Endothelial cell of umbilical vein (primary cell): ENCODE results near the gene TAF1A. TPM values are rescaled to one million over a fixed set of nuclear protein-coding genes. Genes with fewer than 3 reads are reported as not detected.

Experiments used
- BruUV-seq: library from RNA; stranded (reverse); fragments of 400-500 nt; replicated peaks from 2 replicates; lab custom pipeline; 2021; lab: Mats Ljungman, UMichigan
- CTCF ChIA-PET: fragments of 300-600, 350-600 bp; sonication (Branson Sonifier 250); formaldehyde crosslinking; loops from one replicate; lab custom pipeline; 2021; ENCODE audit warnings: antibody characterized with exemption, inconsistent platforms; lab: Charles Lee
- POLR2A ChIA-PET: fragments of 300-600, 350-600 bp; sonication (Branson Sonifier 250); formaldehyde crosslinking; loops from one replicate; lab custom pipeline; 2021; ENCODE audit warnings: antibody characterized with exemption, inconsistent platforms; lab: Charles Lee
- DNase-seq: peaks from one replicate; pipeline ENCODE4 v3.0.0-alpha.2; 2011; ENCODE audit warnings: low read depth, low spot score
- FAIRE-seq: peaks from 2 replicates; lab custom pipeline; 2011; peaks lifted over from hg19 to GRCh38; lab: Jason Lieb, UNC
- H2AFZ ChIP-seq: 2 replicates; pipeline ENCODE4 v1.6.0; 2012; ENCODE audit warnings: low read depth, low read length, control low read depth, inconsistent platforms
- H3K27ac ChIP-seq: 2 replicates; pipeline ENCODE4 v1.5.1; 2011; ENCODE audit warnings: low read depth, mild to moderate bottlenecking, control low read depth, low read length, moderate library complexity; ENCODE audit not compliant: insufficient read depth
- H3K27me3 ChIP-seq, 2 experiments: 2 replicates each; pipeline versions ENCODE4 v1.6.0 to v1.6.1; 2011; ENCODE audit warnings: low read length in 2 of 2, mixed read lengths in 1 of 2; ENCODE audit not compliant: control insufficient read depth in 2 of 2, insufficient read depth in 2 of 2
- H3K36me3 ChIP-seq, 2 experiments: 2 replicates in 1 of 2; 3 replicates in 1 of 2; pipeline ENCODE4 v1.5.1; 2011; ENCODE audit warnings: low read length in 2 of 2, mild to moderate bottlenecking in 1 of 2, moderate library complexity in 1 of 2; ENCODE audit not compliant: control insufficient read depth in 2 of 2, insufficient read depth in 2 of 2; ENCODE audit errors: extremely low read depth in 1 of 2
- H3K4me1 ChIP-seq: 3 replicates; pipeline ENCODE4 v1.5.1; 2011; ENCODE audit warnings: mild to moderate bottlenecking, low read length; ENCODE audit not compliant: control insufficient read depth, insufficient read depth; ENCODE audit errors: extremely low read depth
- H3K4me2 ChIP-seq: 2 replicates; pipeline ENCODE4 v1.6.1; 2011; ENCODE audit warnings: low read length, control low read depth, mixed read lengths; ENCODE audit not compliant: insufficient read depth
- H3K4me3 ChIP-seq, 3 experiments: fragments of 200-600 bp in 1 of 3; sonication (generic), shearing (Covaris generic) in 1 of 3; replicated peaks in 1 of 3; 2 replicates each; pipeline ENCODE4 v1.5.1; 2011 to 2016; ENCODE audit warnings: control low read depth in 3 of 3, low read length in 3 of 3, mild to moderate bottlenecking in 2 of 3, inconsistent platforms in 1 of 3, low read depth in 1 of 3, moderate library complexity in 1 of 3; ENCODE audit not compliant: insufficient read depth in 1 of 3
- H3K79me2 ChIP-seq: 2 replicates; pipeline ENCODE4 v1.6.0; 2012; ENCODE audit warnings: low read length, inconsistent platforms; ENCODE audit not compliant: control insufficient read depth, insufficient read depth
- H3K9ac ChIP-seq: replicated peaks from 2 replicates; pipeline ENCODE3; 2011; ENCODE audit warnings: low read length, control low read depth; ENCODE audit not compliant: insufficient read depth; ENCODE audit errors: extremely low read depth
- H3K9me1 ChIP-seq: replicated peaks from 3 replicates; pipeline ENCODE4 v1.6.0; 2011; ENCODE audit warnings: mild to moderate bottlenecking, low read length; ENCODE audit not compliant: control insufficient read depth, insufficient read depth; ENCODE audit errors: extremely low read depth
- H3K9me3 ChIP-seq: replicated peaks from 2 replicates; pipeline ENCODE4 v1.5.1; 2012; ENCODE audit warnings: low read length, inconsistent platforms; ENCODE audit not compliant: control insufficient read depth, insufficient read depth
- H4K20me1 ChIP-seq: replicated peaks from 2 replicates; pipeline ENCODE3; 2011; ENCODE audit warnings: mild to moderate bottlenecking, low read length; ENCODE audit not compliant: control insufficient read depth, insufficient read depth; ENCODE audit errors: extremely low read depth
- EZH2 ChIP-seq: IDR thresholded peaks from 2 replicates; pipeline ENCODE4 v1.6.1; 2012; ENCODE audit warnings: borderline replicate concordance, low read depth, mild to moderate bottlenecking, moderate library complexity, low read length, inconsistent platforms; ENCODE audit not compliant: severe bottlenecking
- FOS ChIP-seq: IDR thresholded peaks from 2 replicates; pipeline ENCODE4 v1.6.1; 2011; ENCODE audit warnings: mild to moderate bottlenecking, low read length, moderate library complexity, borderline replicate concordance; ENCODE audit not compliant: insufficient read depth
- GATA2 ChIP-seq: IDR thresholded peaks from 2 replicates; pipeline ENCODE4 v1.7.0; 2011; ENCODE audit warnings: low read depth, mild to moderate bottlenecking, moderate library complexity, mixed read lengths, low read length; ENCODE audit not compliant: insufficient read length, insufficient read depth
- JUN ChIP-seq: IDR thresholded peaks from 2 replicates; pipeline ENCODE4 v1.6.1; 2011; ENCODE audit warnings: borderline replicate concordance, low read depth; ENCODE audit not compliant: insufficient read length, insufficient read depth
- MAX ChIP-seq: IDR thresholded peaks from 2 replicates; pipeline ENCODE4 v1.6.1; 2011; ENCODE audit not compliant: insufficient read depth, insufficient read length
- MYC ChIP-seq: IDR thresholded peaks from one replicate; pipeline ENCODE4 v1.6.1; 2011; ENCODE audit warnings: mild to moderate bottlenecking, low read depth, low read length
- POLR2A ChIP-seq: IDR thresholded peaks from 2 replicates; pipeline ENCODE4 v1.6.1; 2012; ENCODE audit warnings: low read depth, mild to moderate bottlenecking, control low read depth, low read length
- POLR2AphosphoS5 ChIP-seq: IDR thresholded peaks from 2 replicates; pipeline ENCODE4 v1.6.1; 2012; ENCODE audit warnings: low read depth, mild to moderate bottlenecking, control low read depth, low read length, moderate library complexity; ENCODE audit not compliant: insufficient read depth
- dilution Hi-C: fragments of 300-500 bp; cut with MboI; formaldehyde crosslinking; loops from one replicate; pipeline ENCODE4 v1.15.0; 2019; ENCODE audit warnings: low sequenced_read_pairs; ENCODE audit not compliant: extremely low pct_ligation_motif_present
- intact Hi-C: fragments of 100-400 bp; cut with micrococcal nuclease; formaldehyde crosslinking; loops from one replicate; pipeline ENCODE4 v1.10.0; 2022
- polyA plus RNA-seq, 4 experiments: library from polyadenylated mRNA; depleted of rRNA in 3 of 4; stranded (reverse) in 3 of 4; unstranded in 1 of 4; fragments of >200 nt; gene quantifications; 2 replicates each; pipeline versions ENCODE4 v1.2.1 to v1.2.3, GENCODE V29; 2011 to 2012; ENCODE audit warnings: missing spikeins in 1 of 4
- total RNA-seq: library from RNA; stranded (reverse); gene quantifications from 2 replicates; pipeline ENCODE4 v1.2.3, GENCODE V29; 2021
- TF ChIP-seq, protein P1 (sequence below), 2 donors: IDR thresholded peaks; 1 replicate in 1 of 2; 2 replicates in 1 of 2; pipeline ENCODE4 v1.5.1; 2011; ENCODE audit warnings: low read length in 2 of 2, mild to moderate bottlenecking in 2 of 2, moderate library complexity in 2 of 2, control low read depth in 1 of 2, inconsistent platforms in 1 of 2, low read depth in 1 of 2; ENCODE audit not compliant: insufficient read depth in 1 of 2; ENCODE audit errors: extremely low read depth in 1 of 2

Gene TAF1A
- total and polyA plus RNA-seq, 2 donors (not counting 3 experiments of a cell fraction or from before 2014, with no cell fraction given): 1.3 to 5.3 TPM

DNA sequence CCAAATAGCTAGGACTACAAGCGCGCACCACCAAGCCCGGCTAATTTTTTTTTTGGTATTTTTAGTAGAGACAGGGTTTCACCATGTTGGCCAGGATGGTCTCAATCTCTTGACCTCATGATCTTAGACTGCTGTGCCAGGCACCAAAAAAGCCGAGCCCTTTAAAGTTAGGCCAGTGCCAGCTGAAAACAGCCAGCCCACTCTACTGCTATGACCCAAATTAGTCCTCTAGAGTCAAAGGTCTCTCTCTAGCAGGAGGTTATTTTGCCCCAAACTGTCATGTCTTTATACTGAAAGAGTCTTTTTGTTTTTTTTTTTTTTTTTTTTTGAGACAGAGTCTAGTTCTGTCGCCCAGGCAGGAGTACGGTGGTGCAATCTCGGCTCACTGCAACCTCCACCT is 32.2 kb downstream of the TAF1A start:
- Histone ChIP-seq H3K4me2 (no peak overlapping the region), H3K9me3 (no peaks in the 10 kb centered on the region), H3K27ac (no peak overlapping the region), H3K4me1 (no peaks in the 10 kb centered on the region), H3K4me3 (no peak overlapping the region), H4K20me1 (no peaks in the 10 kb centered on the region), H2AFZ (no peak overlapping the region), H3K79me2 (no peaks in the 10 kb centered on the region), H3K36me3 (no peaks in the 10 kb centered on the region), H3K27me3 (no peaks in the 10 kb centered on the region), H3K9me1 (no peaks in the 10 kb centered on the region), H3K9ac (no peak overlapping the region)
- POLR2A ChIA-PET: no interaction called here
- no TSS peak for BruUV-seq
- TF ChIP-seq JUN (no peak), MYC (no peak), EZH2 (no peak), GATA2 (no peak), POLR2AphosphoS5 (no peak), FOS (no peak), MAX (no peak)
- dilution Hi-C loops (no loop called here), intact Hi-C loops (no loop called here)
- FAIRE-seq: no peak
- CTCF ChIA-PET: interaction anchor here (1.5 kb wide), 1 partner anchor 24 kb away, joined by 4 read pairs; no protein-coding TSS in a partner anchor
- DNase-seq: no peak

DNA sequence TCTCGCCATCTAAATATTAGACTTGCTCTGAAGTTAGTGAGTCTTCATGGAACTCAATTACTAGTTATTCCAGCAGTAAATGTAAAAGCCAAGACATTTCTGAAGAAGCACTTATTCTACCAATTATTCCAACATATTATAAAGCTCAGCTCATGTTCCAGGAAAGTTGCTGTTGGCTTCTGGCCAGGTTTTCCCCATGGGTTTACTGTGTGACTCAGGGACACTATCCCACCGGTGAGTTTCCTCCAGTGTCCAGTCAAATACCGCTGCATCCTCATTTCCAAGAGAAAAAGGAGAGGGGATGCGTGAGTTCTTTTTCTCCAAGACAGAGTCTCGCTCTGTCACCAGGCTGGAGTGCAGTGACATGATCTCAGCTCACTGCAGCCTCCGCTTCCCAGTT is 32.6 kb downstream of the TAF1A start:
- POLR2A ChIA-PET: no interaction called here
- no TSS peak for BruUV-seq

More for the DNA sequence above, 32.6 kb downstream of the TAF1A start:
- Histone ChIP-seq H3K4me2 (no peak overlapping the region), H3K4me3 (no peak overlapping the region), H4K20me1 (no peaks in the 10 kb centered on the region), H3K36me3 (no peaks in the 10 kb centered on the region), H3K9ac (no peak overlapping the region), H3K27ac (no peak overlapping the region), H2AFZ (no peak overlapping the region), H3K9me3 (no peaks in the 10 kb centered on the region), H3K79me2 (no peaks in the 10 kb centered on the region), H3K9me1 (no peaks in the 10 kb centered on the region), H3K27me3 (no peaks in the 10 kb centered on the region), H3K4me1 (no peaks in the 10 kb centered on the region)
- CTCF ChIA-PET: interaction anchor here (1.5 kb wide), 1 partner anchor 25 kb away, joined by 4 read pairs; no protein-coding TSS in a partner anchor
- DNase-seq (peak; percentile 16), FAIRE-seq (no peak)
- intact Hi-C loops (no loop called here), dilution Hi-C loops (no loop called here)
- TF ChIP-seq GATA2: no peak
- no peak for TF ChIP-seq MYC
- no peak for TF ChIP-seq FOS
- TF ChIP-seq, protein P1, sequence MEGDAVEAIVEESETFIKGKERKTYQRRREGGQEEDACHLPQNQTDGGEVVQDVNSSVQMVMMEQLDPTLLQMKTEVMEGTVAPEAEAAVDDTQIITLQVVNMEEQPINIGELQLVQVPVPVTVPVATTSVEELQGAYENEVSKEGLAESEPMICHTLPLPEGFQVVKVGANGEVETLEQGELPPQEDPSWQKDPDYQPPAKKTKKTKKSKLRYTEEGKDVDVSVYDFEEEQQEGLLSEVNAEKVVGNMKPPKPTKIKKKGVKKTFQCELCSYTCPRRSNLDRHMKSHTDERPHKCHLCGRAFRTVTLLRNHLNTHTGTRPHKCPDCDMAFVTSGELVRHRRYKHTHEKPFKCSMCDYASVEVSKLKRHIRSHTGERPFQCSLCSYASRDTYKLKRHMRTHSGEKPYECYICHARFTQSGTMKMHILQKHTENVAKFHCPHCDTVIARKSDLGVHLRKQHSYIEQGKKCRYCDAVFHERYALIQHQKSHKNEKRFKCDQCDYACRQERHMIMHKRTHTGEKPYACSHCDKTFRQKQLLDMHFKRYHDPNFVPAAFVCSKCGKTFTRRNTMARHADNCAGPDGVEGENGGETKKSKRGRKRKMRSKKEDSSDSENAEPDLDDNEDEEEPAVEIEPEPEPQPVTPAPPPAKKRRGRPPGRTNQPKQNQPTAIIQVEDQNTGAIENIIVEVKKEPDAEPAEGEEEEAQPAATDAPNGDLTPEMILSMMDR (IDR thresholded peaks at IDR 0.05; ENCODE audit: extremely low read depth in 1 of 2, insufficient read depth in 1 of 2, low read depth in 1 of 2, low read length in 2 of 2): no peak
- no peak for TF ChIP-seq EZH2
- TF ChIP-seq POLR2A: no peak
- TF ChIP-seq MAX: no peak
- no peak for TF ChIP-seq POLR2AphosphoS5
- TF ChIP-seq JUN: no peak
